Gastrocnemius medialis (tissue), 4 donors: Measurements from ENCODE around the gene NUP62CL. TPM values are rescaled to one million over a fixed set of nuclear protein-coding genes. Genes with fewer than 3 reads are reported as not detected.
"Not testable (repeated sequence)": the region's sequence is repeated elsewhere in the genome, so short reads cannot be mapped to it uniquely, and the experiment has no call there.

Source experiments
- ATAC-seq, 2 donors: fragments of 150-250 bp; one replicate each; pipeline ENCODE4 v1.9.1; 2016
- DNase-seq, 2 donors: peaks; one replicate each; pipeline ENCODE4 v3.0.0-alpha.2; 2019
- H3K27ac ChIP-seq, 4 donors: fragments of 200-600 bp; sonication (generic); 1 replicate in 1 of 4; 2 replicates in 3 of 4; pipeline ENCODE4 v1.5.1; 2016 to 2018; ENCODE audit warnings: mild to moderate bottlenecking in 2 of 4, moderate library complexity in 1 of 4
- H3K27me3 ChIP-seq, 3 donors: fragments of 200-600 bp; sonication (generic) in 2 of 3; 1 replicate in 1 of 3; 2 replicates in 2 of 3; pipeline versions ENCODE4 v1.5.1 to v1.6.0; 2016 to 2019; ENCODE audit warnings: mild to moderate bottlenecking in 1 of 3, moderate library complexity in 1 of 3
- H3K36me3 ChIP-seq, 2 donors: fragments of 200-600 bp; sonication (generic) in 1 of 2; one replicate each; pipeline ENCODE4 v1.5.1; 2017 to 2018
- H3K4me1 ChIP-seq, 2 donors: fragments of 200-600 bp; sonication (generic) in 1 of 2; one replicate each; pipeline ENCODE4 v1.5.1; 2016 to 2017; ENCODE audit warnings: mild to moderate bottlenecking in 2 of 2
- H3K4me3 ChIP-seq, 4 donors: fragments of 200-600 bp; sonication (generic) in 3 of 4; 1 replicate in 1 of 4; 2 replicates in 3 of 4; pipeline ENCODE4 v1.5.1; 2016 to 2019; ENCODE audit warnings: mild to moderate bottlenecking in 2 of 4
- H3K9me3 ChIP-seq, 3 donors: fragments of 200-600 bp; sonication (generic) in 2 of 3; 1 replicate in 1 of 3; 2 replicates in 2 of 3; pipeline ENCODE4 v1.5.1; 2016 to 2019
- CTCF ChIP-seq, 5 experiments: fragments of 450-650 bp in 3 of 5; fragments of 200-600 bp in 2 of 5; sonication (generic) in 2 of 5; IDR thresholded peaks in 4 of 5; conservative IDR thresholded peaks in 1 of 5; 1 replicate in 4 of 5; 2 replicates in 1 of 5; pipeline ENCODE4 v1.5.1; 2016 to 2019; ENCODE audit warnings: antibody characterized with exemption in 5 of 5, mild to moderate bottlenecking in 3 of 5, moderate library complexity in 3 of 5
- POLR2A ChIP-seq, 2 donors: fragments of 450-650 bp; IDR thresholded peaks; one replicate each; pipeline ENCODE4 v1.6.1; 2017; ENCODE audit warnings: antibody characterized with exemption in 2 of 2, mild to moderate bottlenecking in 2 of 2, moderate library complexity in 2 of 2
- in situ Hi-C, 4 donors: fragments of 200-750 bp; cut with MboI; loops; one replicate each; pipeline versions ENCODE4 v1.15.0 to v1.8.0; 2017; ENCODE audit warnings: low sequenced_read_pairs in 4 of 4
- intact Hi-C: fragments of 100-400 bp; cut with DNase I; formaldehyde crosslinking; loops from one replicate; pipeline ENCODE4 v1.15.1; 2023; ENCODE audit warnings: low total_unique reads
- total RNA-seq, 4 donors: library from RNA; depleted of rRNA; stranded (reverse); fragments of >200 nt; gene quantifications; one replicate each; pipeline versions ENCODE4 v1.1.0 to v1.2.3, GENCODE V29; 2016

NUP62CL gene
- total RNA-seq, 4 donors from 2014 or later, result not detected

GRCh38 chrX:107168712-107169111, 37.5 kb downstream of the NUP62CL start:
- no peaks in the 10 kb centered on the region for H3K9me3 ChIP-seq
- ATAC-seq (no peak), DNase-seq (no peak)
- H3K27me3 ChIP-seq, result no peaks in the 10 kb centered on the region
- no peak overlapping the region for H3K4me3 ChIP-seq
- no peaks in the 10 kb centered on the region for H3K36me3 ChIP-seq
- intact Hi-C loops, result no loop called here
- H3K4me1 ChIP-seq, result no peaks in the 10 kb centered on the region
- H3K27ac ChIP-seq, result no peak overlapping the region
- TF ChIP-seq POLR2A (IDR thresholded peaks at IDR 0.05) (no peak), CTCF (IDR thresholded peaks at IDR 0.05 in 4 of 5, conservative IDR thresholded peaks at IDR 0.05 in 1 of 5) (no peak)
- in situ Hi-C loops, result no loop called here

- TF ChIP-seq POLR2A (IDR thresholded peaks at IDR 0.05), result no peak
- TF ChIP-seq CTCF (IDR thresholded peaks at IDR 0.05 in 4 of 5, conservative IDR thresholded peaks at IDR 0.05 in 1 of 5), result no peak
- no peaks in the 10 kb centered on the region for H3K9me3 ChIP-seq
- intact Hi-C loops (no loop called here), in situ Hi-C loops (no loop called here)
- H3K27ac ChIP-seq, result no peak overlapping the region
- peaks cover 0 to 3% (median 0%) of the 10 kb centered on the region in 3 donors for H3K27me3 ChIP-seq
- H3K4me1 ChIP-seq, result no peaks in the 10 kb centered on the region
- H3K36me3 ChIP-seq, result no peaks in the 10 kb centered on the region
- no peak overlapping the region for H3K4me3 ChIP-seq
- ATAC-seq (no peak), DNase-seq (no peak)
These were observed 38.0 kb downstream of the NUP62CL start for GRCh38 chrX:107168257-107168656.

GRCh38 chrX:107167163-107167921, 38.9 kb downstream of the NUP62CL start:
- peaks cover 0 to 5% (median 0%) of the 10 kb centered on the region in 3 donors for H3K27me3 ChIP-seq
- no peaks in the 10 kb centered on the region for H3K4me1 ChIP-seq
- H3K4me3 ChIP-seq, result no peak overlapping the region
- no peak for DNase-seq
- H3K27ac ChIP-seq, result no peak overlapping the region
- TF ChIP-seq CTCF (IDR thresholded peaks at IDR 0.05 in 4 of 5, conservative IDR thresholded peaks at IDR 0.05 in 1 of 5) (no peak), POLR2A (IDR thresholded peaks at IDR 0.05) (no peak)
- in situ Hi-C loops, result no loop called here
- intact Hi-C loops, result no loop called here
- ATAC-seq, result no peak
- no peaks in the 10 kb centered on the region for H3K36me3 ChIP-seq
- no peaks in the 10 kb centered on the region for H3K9me3 ChIP-seq

- H3K4me3 ChIP-seq, DNase-seq, ATAC-seq, H3K27me3 ChIP-seq, H3K36me3 ChIP-seq, H3K9me3 ChIP-seq, H3K4me1 ChIP-seq, H3K27ac ChIP-seq, in situ Hi-C loops, intact Hi-C loops: not testable (repeated sequence)
These were observed 48.6 kb downstream of the NUP62CL start for GRCh38 chrX:107157618-107158017.

- DNase-seq, H3K27ac ChIP-seq, in situ Hi-C loops, intact Hi-C loops, ATAC-seq, H3K4me3 ChIP-seq, H3K9me3 ChIP-seq, H3K27me3 ChIP-seq, H3K4me1 ChIP-seq, H3K36me3 ChIP-seq: not testable (repeated sequence)
These were observed 50.4 kb downstream of the NUP62CL start for GRCh38 chrX:107155621-107156430.
